GM21390 (cell line): ENCODE results near the gene TMEM129.

Experiments used
- ATAC-seq: cut with Tn5 transposase; IDR thresholded peaks from one replicate; pipeline ENCODE4 v1.9.1; 2021; ENCODE audit not compliant: unreplicated experiment

The TMEM129 gene

GRCh38 chr4:1721003-1721665, at the start of gene TMEM129, which contains the start of gene TACC3:
TSS of gene TMEM129 (minus strand) at chr4:1721323. CDS start at chr4:1720837, 486 bp downstream.
TSS of gene TACC3 (plus strand) at chr4:1721521. CDS start at chr4:1723422, 1,901 bp downstream.
- peak; percentile 75 for ATAC-seq

- no peak for ATAC-seq
Observed at GRCh38 chr4:1770791-1771231, 49.7 kb upstream of the TMEM129 start.

- ATAC-seq, result no peak
Observed at GRCh38 chr4:1770245-1770644, 49.1 kb upstream of the TMEM129 start.

- ATAC-seq, result no peak
Observed at GRCh38 chr4:1769692-1770091, 48.6 kb upstream of the TMEM129 start.

- ATAC-seq, result no peak
Observed at GRCh38 chr4:1768367-1769034, 47.4 kb upstream of the TMEM129 start.

GRCh38 chr4:1767770-1768366, 46.7 kb upstream of the TMEM129 start:
- ATAC-seq, result no peak

- no peak for ATAC-seq
Observed at GRCh38 chr4:1767061-1767769, 46.1 kb upstream of the TMEM129 start.

- ATAC-seq, result no peak
Observed at GRCh38 chr4:1766106-1767060, 45.3 kb upstream of the TMEM129 start.

GRCh38 chr4:1765409-1766072, 44.4 kb upstream of the TMEM129 start:
- no peak for ATAC-seq

- no peak for ATAC-seq
Observed at GRCh38 chr4:1764670-1765069, 43.5 kb upstream of the TMEM129 start.

GRCh38 chr4:1763550-1764080, 42.5 kb upstream of the TMEM129 start:
- ATAC-seq, result no peak

- no peak for ATAC-seq
Observed at GRCh38 chr4:1763070-1763549, 42.0 kb upstream of the TMEM129 start.

GRCh38 chr4:1762264-1763010, 41.3 kb upstream of the TMEM129 start:
- no peak for ATAC-seq

GRCh38 chr4:1761130-1761689, 40.1 kb upstream of the TMEM129 start:
- no peak for ATAC-seq

- ATAC-seq, result no peak
Observed at GRCh38 chr4:1760521-1761071, 39.5 kb upstream of the TMEM129 start.

GRCh38 chr4:1759818-1760223, 38.7 kb upstream of the TMEM129 start:
- ATAC-seq, result no peak

GRCh38 chr4:1759170-1759817, 38.2 kb upstream of the TMEM129 start:
- no peak for ATAC-seq
